Choroid plexus epithelial cell (primary cell): ENCODE measurements around the gene CACNA1H.
"Not testable (repeated sequence)": the region's sequence is repeated elsewhere in the genome, so short reads cannot be mapped to it uniquely, and the experiment has no call there.

ENCODE experiments used
- DNase-seq: peaks from one replicate; pipeline ENCODE4 v3.0.0-alpha.2; 2010; ENCODE audit warnings: low read depth
- H3K4me3 ChIP-seq: 2 replicates; pipeline ENCODE4 v1.5.1; 2011; ENCODE audit warnings: low read depth, mild to moderate bottlenecking, control low read depth, low read length, moderate library complexity
- TF ChIP-seq, protein P1 (sequence below): conservative IDR thresholded peaks from 2 replicates; pipeline ENCODE4 v1.5.1; 2011; ENCODE audit warnings: low read depth, mild to moderate bottlenecking, control low read depth, inconsistent platforms, low read length, moderate library complexity

CACNA1H gene

DNA sequence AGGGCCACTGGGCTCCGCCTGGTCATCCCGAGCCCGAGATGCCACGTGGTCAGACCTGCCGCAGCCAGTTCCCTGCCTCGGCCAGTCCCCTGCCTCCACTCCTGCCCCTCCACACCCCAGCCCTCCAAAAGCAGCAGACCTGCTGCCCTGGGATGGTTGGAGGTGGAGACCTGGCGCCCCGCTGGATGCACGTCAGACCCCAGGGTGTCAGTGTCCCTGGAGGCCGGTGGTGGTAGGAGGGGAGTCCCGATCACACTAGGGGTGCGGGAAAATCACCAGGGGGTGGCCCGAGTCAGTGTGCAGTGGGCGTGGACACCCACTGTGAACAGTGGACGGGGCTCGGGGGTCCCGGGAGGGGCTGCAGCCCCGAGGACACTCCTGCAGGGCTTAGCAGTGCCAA lies 45.3 kb downstream of the CACNA1H start:
- no peak for DNase-seq
- H3K4me3 ChIP-seq, result no peak overlapping the region
- TF ChIP-seq, protein P1, sequence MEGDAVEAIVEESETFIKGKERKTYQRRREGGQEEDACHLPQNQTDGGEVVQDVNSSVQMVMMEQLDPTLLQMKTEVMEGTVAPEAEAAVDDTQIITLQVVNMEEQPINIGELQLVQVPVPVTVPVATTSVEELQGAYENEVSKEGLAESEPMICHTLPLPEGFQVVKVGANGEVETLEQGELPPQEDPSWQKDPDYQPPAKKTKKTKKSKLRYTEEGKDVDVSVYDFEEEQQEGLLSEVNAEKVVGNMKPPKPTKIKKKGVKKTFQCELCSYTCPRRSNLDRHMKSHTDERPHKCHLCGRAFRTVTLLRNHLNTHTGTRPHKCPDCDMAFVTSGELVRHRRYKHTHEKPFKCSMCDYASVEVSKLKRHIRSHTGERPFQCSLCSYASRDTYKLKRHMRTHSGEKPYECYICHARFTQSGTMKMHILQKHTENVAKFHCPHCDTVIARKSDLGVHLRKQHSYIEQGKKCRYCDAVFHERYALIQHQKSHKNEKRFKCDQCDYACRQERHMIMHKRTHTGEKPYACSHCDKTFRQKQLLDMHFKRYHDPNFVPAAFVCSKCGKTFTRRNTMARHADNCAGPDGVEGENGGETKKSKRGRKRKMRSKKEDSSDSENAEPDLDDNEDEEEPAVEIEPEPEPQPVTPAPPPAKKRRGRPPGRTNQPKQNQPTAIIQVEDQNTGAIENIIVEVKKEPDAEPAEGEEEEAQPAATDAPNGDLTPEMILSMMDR, result no peak

DNA sequence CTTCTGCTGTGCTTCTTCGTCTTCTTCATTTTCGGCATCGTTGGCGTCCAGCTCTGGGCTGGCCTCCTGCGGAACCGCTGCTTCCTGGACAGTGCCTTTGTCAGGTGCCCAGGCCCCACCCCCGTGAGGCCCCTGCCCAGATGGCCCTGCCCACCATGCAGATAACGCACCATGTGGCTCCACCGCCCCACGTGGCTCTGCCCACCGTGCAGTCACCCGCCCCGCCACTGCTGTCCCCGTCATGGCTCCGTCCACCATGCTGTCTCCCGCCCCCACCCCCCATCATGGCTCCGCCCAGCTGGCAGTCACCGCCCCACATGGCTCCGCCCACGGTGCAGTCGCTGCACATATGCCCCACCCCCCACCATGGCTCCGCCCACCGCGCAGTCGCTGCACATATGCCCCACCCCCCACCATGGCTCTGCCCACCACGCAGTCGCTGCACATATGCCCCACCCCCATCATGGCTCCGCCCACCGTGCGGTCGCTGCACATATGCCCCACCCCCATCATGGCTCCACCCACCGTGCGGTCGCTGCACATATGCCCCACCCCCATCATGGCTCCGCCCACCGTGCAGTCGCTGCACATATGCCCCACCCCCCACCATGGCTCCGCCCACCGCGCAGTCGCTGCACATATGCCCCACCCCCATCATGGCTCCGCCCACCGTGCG lies 45.9 kb downstream of the CACNA1H start:
- DNase-seq, H3K4me3 ChIP-seq: not testable (repeated sequence)

DNA sequence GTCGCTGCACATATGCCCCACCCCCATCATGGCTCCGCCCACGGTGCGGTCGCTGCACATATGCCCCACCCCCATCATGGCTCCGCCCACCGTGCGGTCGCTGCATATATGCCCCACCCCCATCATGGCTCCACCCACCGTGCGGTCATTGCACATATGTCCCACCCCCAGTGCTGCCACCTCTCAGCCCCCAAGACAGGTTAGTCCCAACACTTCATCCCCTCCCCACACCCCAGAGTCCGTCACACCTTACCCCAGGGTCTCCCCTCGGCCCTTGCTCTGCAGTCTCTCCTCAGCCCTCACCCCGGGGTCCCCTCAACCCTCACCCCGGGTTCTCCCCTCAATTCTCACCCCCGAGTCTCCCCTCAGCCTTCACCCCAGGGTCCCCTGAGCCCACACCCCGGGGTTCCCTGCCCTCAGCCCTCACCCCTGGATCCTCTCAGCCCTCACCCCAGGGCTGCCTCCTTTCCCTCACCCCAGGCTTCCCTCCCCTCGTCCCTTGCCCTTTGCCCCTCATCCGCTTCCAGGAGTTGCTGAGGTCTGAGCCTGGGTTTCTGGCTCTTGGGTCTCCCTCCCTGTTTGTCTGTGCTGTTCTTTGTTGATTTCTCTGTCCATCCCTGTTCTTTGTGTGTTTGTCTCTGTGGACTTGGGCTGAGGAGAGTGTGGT lies 46.6 kb downstream of the CACNA1H start:
- no peak overlapping the region for H3K4me3 ChIP-seq
- TF ChIP-seq, protein P1, result no peak
- no peak for DNase-seq

DNA sequence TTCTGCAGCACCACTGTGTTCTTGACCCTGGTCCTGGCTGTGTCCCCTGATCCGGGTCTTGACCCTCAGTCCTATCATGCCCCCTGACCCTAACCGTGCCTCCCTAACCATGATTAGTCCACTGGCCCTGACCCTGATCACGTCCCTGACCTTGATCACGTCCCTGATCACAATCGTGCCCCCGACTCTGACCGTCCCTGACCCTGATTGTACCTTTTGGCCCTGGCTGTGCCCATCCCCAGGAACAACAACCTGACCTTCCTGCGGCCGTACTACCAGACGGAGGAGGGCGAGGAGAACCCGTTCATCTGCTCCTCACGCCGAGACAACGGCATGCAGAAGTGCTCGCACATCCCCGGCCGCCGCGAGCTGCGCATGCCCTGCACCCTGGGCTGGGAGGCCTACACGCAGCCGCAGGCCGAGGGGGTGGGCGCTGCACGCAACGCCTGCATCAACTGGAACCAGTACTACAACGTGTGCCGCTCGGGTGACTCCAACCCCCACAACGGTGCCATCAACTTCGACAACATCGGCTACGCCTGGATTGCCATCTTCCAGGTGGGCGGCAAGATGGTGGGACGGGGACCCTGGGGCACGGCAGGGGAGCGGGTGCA lies 47.2 kb downstream of the CACNA1H start:
- no peak overlapping the region for H3K4me3 ChIP-seq
- no peak for DNase-seq
- TF ChIP-seq, protein P1, result no peak

DNA sequence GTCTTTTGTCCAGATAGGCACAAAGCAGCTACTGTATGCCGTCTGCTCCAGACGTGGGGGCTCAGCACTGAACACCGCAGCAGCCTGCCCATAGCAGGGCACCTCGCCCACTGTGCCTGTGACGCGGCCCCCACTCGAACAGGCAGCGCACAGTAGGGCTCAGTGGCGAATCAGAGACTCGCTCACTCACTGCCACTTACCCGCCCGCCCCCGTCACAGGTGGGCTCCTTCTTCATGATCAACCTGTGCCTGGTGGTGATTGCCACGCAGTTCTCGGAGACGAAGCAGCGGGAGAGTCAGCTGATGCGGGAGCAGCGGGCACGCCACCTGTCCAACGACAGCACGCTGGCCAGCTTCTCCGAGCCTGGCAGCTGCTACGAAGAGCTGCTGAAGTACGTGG lies 48.5 kb downstream of the CACNA1H start:
- TF ChIP-seq, protein P1, result no peak
- DNase-seq, result no peak
- no peak overlapping the region for H3K4me3 ChIP-seq

DNA sequence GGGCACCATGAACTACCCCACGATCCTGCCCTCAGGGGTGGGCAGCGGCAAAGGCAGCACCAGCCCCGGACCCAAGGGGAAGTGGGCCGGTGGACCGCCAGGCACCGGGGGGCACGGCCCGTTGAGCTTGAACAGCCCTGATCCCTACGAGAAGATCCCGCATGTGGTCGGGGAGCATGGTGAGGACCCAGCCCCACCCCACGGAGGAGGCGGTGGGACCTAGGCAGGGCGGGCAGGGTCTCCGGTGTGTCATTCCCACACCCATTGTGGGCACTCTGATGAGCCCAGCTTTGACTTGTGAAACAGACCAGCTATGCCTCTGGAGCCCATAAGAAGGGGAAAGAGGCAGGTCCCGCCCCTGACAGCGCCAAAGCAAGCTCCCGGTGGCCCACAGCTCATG lies 49.4 kb downstream of the CACNA1H start:
- no peak overlapping the region for H3K4me3 ChIP-seq
- no peak for DNase-seq
- TF ChIP-seq, protein P1, result no peak

DNA sequence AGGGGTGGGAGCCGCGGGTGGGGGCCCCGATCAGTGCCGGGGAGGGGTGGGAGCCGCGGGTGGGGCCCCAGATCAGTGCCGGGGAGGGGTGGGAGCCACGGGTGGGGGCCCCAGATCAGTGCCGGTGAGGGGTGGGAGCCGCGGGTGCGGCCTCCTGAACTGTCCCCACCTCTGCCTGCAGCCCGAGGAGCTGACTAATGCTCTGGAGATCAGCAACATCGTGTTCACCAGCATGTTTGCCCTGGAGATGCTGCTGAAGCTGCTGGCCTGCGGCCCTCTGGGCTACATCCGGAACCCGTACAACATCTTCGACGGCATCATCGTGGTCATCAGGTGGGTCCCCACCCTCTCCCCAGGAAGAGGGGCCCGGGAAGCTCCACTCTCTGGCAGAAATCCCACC lies 52.0 kb downstream of the CACNA1H start:
- TF ChIP-seq, protein P1, result no peak
- no peak overlapping the region for H3K4me3 ChIP-seq
- DNase-seq, result no peak
